Activated CD4-positive, alpha-beta T cell treated with anti-CD3 and anti-CD28 coated beads for 36 hours (primary cell): ENCODE data around the gene GOLM1. TPM values are rescaled to one million over a fixed set of nuclear protein-coding genes. Genes with fewer than 3 reads are reported as not detected.

Experiments used
- ATAC-seq: fragments of 200-7000 bp; cut with Tn5 transposase; one replicate; pipeline ENCODE4 v1.10.0; 2021; ENCODE audit warnings: mild to moderate bottlenecking, moderate library complexity
- CTCF ChIA-PET: fragments of 350-600 bp; sonication (Branson Sonifier 250); formaldehyde crosslinking; loops from one replicate; lab custom pipeline; 2021; ENCODE audit warnings: antibody characterized with exemption; lab: Charles Lee
- POLR2A ChIA-PET: fragments of 350-600 bp; sonication (Branson Sonifier 250); formaldehyde crosslinking; loops from one replicate; lab custom pipeline; 2021; ENCODE audit warnings: antibody characterized with exemption, inconsistent platforms; lab: Charles Lee
- DNase-seq: peaks from one replicate; pipeline ENCODE4 v3.0.0-alpha.2; 2020
- H3K27ac Mint-ChIP-seq: one replicate; pipeline ENCODE4 v1.8.0; 2021; ENCODE audit warnings: mixed read lengths
- H3K27me3 Mint-ChIP-seq: one replicate; pipeline ENCODE4 v1.8.0; 2021; ENCODE audit warnings: mixed read lengths
- H3K36me3 Mint-ChIP-seq: one replicate; pipeline ENCODE4 v1.8.0; 2021; ENCODE audit warnings: low read depth, mixed read lengths
- H3K4me1 Mint-ChIP-seq: one replicate; pipeline ENCODE4 v1.8.0; 2021; ENCODE audit warnings: mixed read lengths
- H3K4me3 Mint-ChIP-seq: one replicate; pipeline ENCODE4 v1.8.0; 2021; ENCODE audit warnings: mild to moderate bottlenecking, moderate library complexity, mixed read lengths
- H3K9me3 Mint-ChIP-seq: one replicate; pipeline ENCODE4 v1.8.0; 2021; ENCODE audit warnings: low read depth, mixed read lengths
- intact Hi-C, 2 experiments: fragments of 100-400 bp; cut with DNase I in 1 of 2; cut with micrococcal nuclease in 1 of 2; formaldehyde crosslinking; loops; one replicate each; pipeline versions ENCODE4 v1.14.2 to v1.15.1; 2022 to 2024; cut with DNase I, micrococcal nuclease
- total RNA-seq, 2 experiments: library from RNA; stranded (reverse); gene quantifications; one replicate each; pipeline ENCODE4 v1.2.3, GENCODE V29; 2021

The GOLM1 gene
- total RNA-seq, 2 experiments from 2014 or later = 1.2 to 1.4 TPM

GRCh38 chr9:86116425-86116824 lies 17.1 kb upstream of the GOLM1 start:
- intact Hi-C loops = no loop called here
- ATAC-seq (no peak), DNase-seq (no peak)
- no peak overlapping the region for H3K27ac Mint-ChIP-seq
- H3K36me3 Mint-ChIP-seq = no peaks in the 10 kb centered on the region
- no peaks in the 10 kb centered on the region for H3K9me3 Mint-ChIP-seq
- H3K4me1 Mint-ChIP-seq = no peaks in the 10 kb centered on the region
- no peak overlapping the region for H3K4me3 Mint-ChIP-seq
- ChIA-PET CTCF (interaction anchor here (0.7 kb wide), 1 partner anchor 37 kb away, joined by 4 read pairs; no protein-coding TSS in a partner anchor), POLR2A (no interaction called here)
- H3K27me3 Mint-ChIP-seq = peaks cover 10% of the 10 kb centered on the region

GRCh38 chr9:86115886-86116285 lies 16.5 kb upstream of the GOLM1 start:
- Mint-ChIP-seq H3K4me1 (no peaks in the 10 kb centered on the region), H3K27ac (no peak overlapping the region), H3K27me3 (peaks cover 10% of the 10 kb centered on the region), H3K9me3 (no peaks in the 10 kb centered on the region), H3K4me3 (no peak overlapping the region), H3K36me3 (no peaks in the 10 kb centered on the region)
- ChIA-PET CTCF (interaction anchor here (0.7 kb wide), 1 partner anchor 37 kb away, joined by 4 read pairs; no protein-coding TSS in a partner anchor), POLR2A (no interaction called here)
- no peak for ATAC-seq
- intact Hi-C loops = no loop called here
- DNase-seq = no peak

GRCh38 chr9:86112057-86112456 lies 12.7 kb upstream of the GOLM1 start:
- no peaks in the 10 kb centered on the region for H3K36me3 Mint-ChIP-seq
- POLR2A ChIA-PET = no interaction called here
- H3K4me3 Mint-ChIP-seq = no peak overlapping the region
- no peaks in the 10 kb centered on the region for H3K9me3 Mint-ChIP-seq
- intact Hi-C loops = no loop called here
- CTCF ChIA-PET = no interaction called here
- no peak for DNase-seq
- no peak for ATAC-seq
- peaks cover 1% of the 10 kb centered on the region for H3K4me1 Mint-ChIP-seq
- no peak overlapping the region for H3K27ac Mint-ChIP-seq
- H3K27me3 Mint-ChIP-seq = peaks cover 14% of the 10 kb centered on the region

GRCh38 chr9:86102626-86103025 lies 3.3 kb upstream of the GOLM1 start:
- CTCF ChIA-PET = no interaction called here
- no peak for DNase-seq
- POLR2A ChIA-PET = no interaction called here
- Mint-ChIP-seq H3K36me3 (no peaks in the 10 kb centered on the region), H3K4me3 (no peak overlapping the region), H3K27me3 (peaks cover 37% of the 10 kb centered on the region), H3K4me1 (peaks cover 15% of the 10 kb centered on the region), H3K9me3 (no peaks in the 10 kb centered on the region), H3K27ac (no peak overlapping the region)
- intact Hi-C loops = no loop called here
- no peak for ATAC-seq

GRCh38 chr9:86099701-86100364 lies 475 bp upstream of the GOLM1 start:
- peaks cover 45% of the 10 kb centered on the region for H3K27me3 Mint-ChIP-seq
- peak; percentile 53 for DNase-seq
- H3K4me1 Mint-ChIP-seq = peaks cover 9% of the 10 kb centered on the region
- H3K27ac Mint-ChIP-seq = peak overlapping the region; percentile 68
- peak overlapping the region; percentile 71 for H3K4me3 Mint-ChIP-seq
- H3K36me3 Mint-ChIP-seq = no peaks in the 10 kb centered on the region
- POLR2A ChIA-PET = no interaction called here
- CTCF ChIA-PET = interaction anchor here (0.6 to 1.1 kb wide), 2 partner anchors 220 to 250 kb away, joined by 3 to 5 read pairs; no protein-coding TSS in a partner anchor
- intact Hi-C loops = loop anchor here in 1 of 2 experiments (2.0 kb wide), 1 partner anchor 159 kb away; the partner anchor contains the start of gene NAA35
- peak; percentile 62 for ATAC-seq
- H3K9me3 Mint-ChIP-seq = no peaks in the 10 kb centered on the region

- ATAC-seq (no peak), DNase-seq (no peak)
- ChIA-PET CTCF (interaction anchor here (1.2 kb wide), 1 partner anchor 104 kb away, joined by 4 read pairs; no protein-coding TSS in a partner anchor), POLR2A (no interaction called here)
- intact Hi-C loops = loop anchor here in 1 of 2 experiments (2.0 kb wide), 1 partner anchor 157 kb away; the partner anchor contains the start of gene NAA35
- H3K27me3 Mint-ChIP-seq = peaks cover 34% of the 10 kb centered on the region
- H3K4me1 Mint-ChIP-seq = peaks cover 9% of the 10 kb centered on the region
- no peaks in the 10 kb centered on the region for H3K9me3 Mint-ChIP-seq
- H3K4me3 Mint-ChIP-seq = no peak overlapping the region
- H3K27ac Mint-ChIP-seq = no peak overlapping the region
- no peaks in the 10 kb centered on the region for H3K36me3 Mint-ChIP-seq
These were observed 1.7 kb downstream of the GOLM1 start for GRCh38 chr9:86097510-86098224.

GRCh38 chr9:86096386-86096785 lies 3.0 kb downstream of the GOLM1 start:
- ChIA-PET CTCF (no interaction called here), POLR2A (no interaction called here)
- no peak for DNase-seq
- peaks cover 10% of the 10 kb centered on the region for H3K4me1 Mint-ChIP-seq
- no peak overlapping the region for H3K4me3 Mint-ChIP-seq
- peaks cover 32% of the 10 kb centered on the region for H3K27me3 Mint-ChIP-seq
- no peak overlapping the region for H3K27ac Mint-ChIP-seq
- no peak for ATAC-seq
- no peaks in the 10 kb centered on the region for H3K9me3 Mint-ChIP-seq
- H3K36me3 Mint-ChIP-seq = no peaks in the 10 kb centered on the region
- intact Hi-C loops = no loop called here

- CTCF ChIA-PET = no interaction called here
- ATAC-seq = no peak
- no peak overlapping the region for H3K4me3 Mint-ChIP-seq
- peaks cover 2% of the 10 kb centered on the region for H3K4me1 Mint-ChIP-seq
- no peak overlapping the region for H3K27ac Mint-ChIP-seq
- peaks cover 28% of the 10 kb centered on the region for H3K27me3 Mint-ChIP-seq
- intact Hi-C loops = no loop called here
- no peaks in the 10 kb centered on the region for H3K36me3 Mint-ChIP-seq
- no peak for DNase-seq
- POLR2A ChIA-PET = no interaction called here
- no peaks in the 10 kb centered on the region for H3K9me3 Mint-ChIP-seq
These were observed 5.4 kb downstream of the GOLM1 start for GRCh38 chr9:86093788-86094555.

- Mint-ChIP-seq H3K27ac (no peak overlapping the region), H3K4me3 (no peak overlapping the region), H3K9me3 (no peaks in the 10 kb centered on the region), H3K27me3 (peaks cover 20% of the 10 kb centered on the region), H3K36me3 (no peaks in the 10 kb centered on the region), H3K4me1 (peaks cover 2% of the 10 kb centered on the region)
- ATAC-seq (no peak), DNase-seq (no peak)
- intact Hi-C loops = no loop called here
- CTCF ChIA-PET = no interaction called here
- POLR2A ChIA-PET = no interaction called here
These were observed 7.9 kb downstream of the GOLM1 start for GRCh38 chr9:86091477-86091876.

- peaks cover 7% of the 10 kb centered on the region for H3K27me3 Mint-ChIP-seq
- H3K4me3 Mint-ChIP-seq = no peak overlapping the region
- intact Hi-C loops = no loop called here
- DNase-seq (no peak), ATAC-seq (no peak)
- no peaks in the 10 kb centered on the region for H3K36me3 Mint-ChIP-seq
- H3K9me3 Mint-ChIP-seq = no peaks in the 10 kb centered on the region
- CTCF ChIA-PET = no interaction called here
- POLR2A ChIA-PET = no interaction called here
- H3K4me1 Mint-ChIP-seq = no peaks in the 10 kb centered on the region
- H3K27ac Mint-ChIP-seq = no peak overlapping the region
These were observed 16.5 kb downstream of the GOLM1 start for GRCh38 chr9:86082870-86083269.

GRCh38 chr9:86079865-86080469 lies 19.4 kb downstream of the GOLM1 start:
- intact Hi-C loops = no loop called here
- Mint-ChIP-seq H3K9me3 (no peaks in the 10 kb centered on the region), H3K27me3 (no peaks in the 10 kb centered on the region), H3K4me3 (no peak overlapping the region), H3K36me3 (no peaks in the 10 kb centered on the region), H3K27ac (no peak overlapping the region), H3K4me1 (peaks cover 9% of the 10 kb centered on the region)
- no peak for ATAC-seq
- CTCF ChIA-PET = no interaction called here
- DNase-seq = no peak
- POLR2A ChIA-PET = no interaction called here
